Measurements from ENCODE around the gene FMNL1.
A peak's percentile ranks its signal among the peaks of the same experiment; 100 is the strongest.

Gene FMNL1

DNA sequence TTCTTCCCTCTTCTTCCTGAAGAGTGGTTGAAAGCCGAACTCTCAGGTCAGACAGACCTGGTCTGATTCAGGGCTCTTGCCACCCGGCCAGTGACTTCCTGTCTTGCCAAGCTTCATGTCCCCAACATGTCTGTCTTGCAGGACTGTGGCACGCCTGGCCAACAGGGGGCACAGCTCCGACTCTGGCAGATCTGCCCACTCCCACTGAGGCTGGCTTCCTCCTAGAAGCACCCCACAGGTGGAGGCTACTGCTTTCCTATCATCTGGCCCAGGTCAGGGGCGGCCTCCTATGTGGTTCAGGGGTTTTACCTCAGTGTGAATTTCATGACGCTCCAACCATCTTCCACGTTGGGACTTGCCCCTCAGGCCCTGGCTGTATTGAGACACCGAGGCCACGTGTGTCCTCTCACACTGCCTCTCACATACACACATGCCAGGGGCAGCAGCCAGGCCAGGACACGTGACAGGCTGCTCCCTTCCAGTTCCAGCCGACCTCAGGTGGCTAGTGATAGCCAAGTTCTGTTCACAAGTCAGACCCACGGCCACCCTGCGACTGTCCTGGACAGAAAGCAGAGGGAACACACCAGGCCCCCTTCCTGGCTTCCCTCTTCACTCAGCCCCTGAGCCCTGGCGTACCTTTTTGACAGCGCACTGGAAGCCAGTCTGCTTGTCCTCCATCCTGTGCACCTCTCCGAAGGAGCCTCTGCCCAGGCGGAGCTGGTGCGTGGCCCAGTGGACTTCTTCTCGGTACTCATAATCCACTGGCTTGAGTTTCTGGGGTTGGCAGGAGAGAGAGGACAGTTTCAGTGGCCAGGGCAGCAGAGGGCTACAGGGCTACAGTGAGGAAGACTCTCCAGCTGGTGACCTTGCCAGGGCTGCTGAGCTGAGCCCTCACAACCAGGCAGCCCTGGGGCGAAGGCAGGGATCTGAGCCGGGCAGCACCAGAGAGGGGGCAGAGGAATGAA lies 62.8 kb downstream of the FMNL1 start:
- peak; percentile 46 for DNase-seq

DNA sequence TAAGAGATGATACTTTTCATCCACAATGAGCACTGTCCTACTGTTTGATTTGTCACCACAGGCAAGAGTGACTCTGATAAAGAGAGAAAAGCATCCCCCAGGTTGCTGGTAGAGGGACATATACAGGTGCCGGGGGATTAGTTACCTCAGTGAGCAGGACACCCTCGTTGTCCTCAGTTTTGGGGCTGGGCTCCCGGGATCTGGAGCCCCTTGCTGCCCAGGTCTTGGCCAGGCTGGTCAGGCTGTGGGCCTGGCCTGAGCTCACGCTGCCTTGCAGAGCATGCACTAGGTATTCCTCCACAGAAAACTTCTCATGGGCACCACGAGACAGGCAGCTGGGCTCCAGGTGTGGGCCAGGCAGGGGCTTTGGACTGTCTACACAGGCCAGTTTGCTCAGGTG lies 64.6 kb downstream of the FMNL1 start:
- no peak for DNase-seq

DNA sequence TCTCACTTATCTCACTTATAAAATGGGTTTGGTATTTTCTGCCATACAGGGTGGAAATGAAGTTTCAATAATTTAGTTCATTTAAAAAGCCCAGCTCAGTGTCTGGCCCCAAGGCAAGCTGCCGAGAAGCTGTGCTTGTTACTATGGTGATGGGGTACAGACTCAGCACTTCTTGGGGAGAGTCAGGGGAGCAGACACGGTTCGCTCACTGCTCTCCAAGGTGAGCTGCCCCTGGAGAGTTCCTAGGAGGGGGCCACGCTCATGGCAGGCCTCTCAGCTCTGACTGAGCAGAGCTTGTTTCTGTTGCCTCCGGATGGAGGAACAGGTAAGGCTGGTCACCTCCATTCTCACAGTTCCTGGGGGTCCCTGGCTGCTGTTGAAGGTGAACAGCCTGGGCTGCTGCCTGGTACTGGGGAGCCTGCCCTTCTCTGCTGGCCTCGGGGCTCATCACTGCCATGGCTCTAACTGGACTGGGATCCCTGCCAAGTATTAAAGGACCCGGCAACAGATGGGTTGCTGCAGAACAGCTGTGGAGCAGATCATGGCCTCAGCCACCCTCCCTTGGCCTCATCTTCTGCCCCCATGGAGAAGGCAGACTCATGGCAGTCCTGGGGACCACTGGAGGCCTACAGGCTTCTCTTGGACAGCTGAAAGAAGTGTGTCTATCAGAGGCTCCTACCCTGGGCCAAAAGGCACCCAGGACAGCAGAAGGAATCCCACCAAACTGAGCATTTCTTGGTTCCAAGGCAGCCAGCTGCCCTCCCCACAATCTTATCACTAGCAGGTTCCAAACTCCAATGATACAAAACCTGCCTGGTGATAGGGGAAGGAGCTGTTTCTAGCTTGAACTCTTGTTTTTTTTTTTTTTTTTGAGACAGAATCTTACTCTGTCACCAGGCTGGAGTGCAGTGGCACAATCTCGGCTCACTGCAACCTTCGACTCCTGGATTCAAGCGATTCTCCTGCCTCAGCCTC lies 66.1 kb downstream of the FMNL1 start:
- no peak for DNase-seq

DNA sequence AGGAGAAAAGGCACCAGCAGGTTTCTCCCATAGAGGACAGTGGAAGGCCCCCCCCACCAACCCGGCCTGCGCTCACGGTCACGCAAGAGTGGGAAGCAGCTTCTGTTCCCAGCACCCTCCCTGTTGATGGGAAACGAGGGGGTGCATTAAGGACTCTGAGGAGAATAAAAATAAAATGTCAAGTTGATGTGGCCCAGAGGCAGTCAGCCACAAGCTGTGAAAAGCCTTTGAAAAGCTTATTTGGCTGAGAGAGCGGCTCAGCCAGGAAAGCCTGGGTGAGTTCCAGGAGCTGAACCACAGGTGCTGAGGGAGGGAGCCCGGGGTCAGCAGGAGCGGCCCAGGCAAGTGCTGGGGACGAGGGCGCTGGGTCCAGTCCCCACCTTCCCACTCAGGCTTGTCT lies 67.1 kb downstream of the FMNL1 start:
- no peak for DNase-seq

DNA sequence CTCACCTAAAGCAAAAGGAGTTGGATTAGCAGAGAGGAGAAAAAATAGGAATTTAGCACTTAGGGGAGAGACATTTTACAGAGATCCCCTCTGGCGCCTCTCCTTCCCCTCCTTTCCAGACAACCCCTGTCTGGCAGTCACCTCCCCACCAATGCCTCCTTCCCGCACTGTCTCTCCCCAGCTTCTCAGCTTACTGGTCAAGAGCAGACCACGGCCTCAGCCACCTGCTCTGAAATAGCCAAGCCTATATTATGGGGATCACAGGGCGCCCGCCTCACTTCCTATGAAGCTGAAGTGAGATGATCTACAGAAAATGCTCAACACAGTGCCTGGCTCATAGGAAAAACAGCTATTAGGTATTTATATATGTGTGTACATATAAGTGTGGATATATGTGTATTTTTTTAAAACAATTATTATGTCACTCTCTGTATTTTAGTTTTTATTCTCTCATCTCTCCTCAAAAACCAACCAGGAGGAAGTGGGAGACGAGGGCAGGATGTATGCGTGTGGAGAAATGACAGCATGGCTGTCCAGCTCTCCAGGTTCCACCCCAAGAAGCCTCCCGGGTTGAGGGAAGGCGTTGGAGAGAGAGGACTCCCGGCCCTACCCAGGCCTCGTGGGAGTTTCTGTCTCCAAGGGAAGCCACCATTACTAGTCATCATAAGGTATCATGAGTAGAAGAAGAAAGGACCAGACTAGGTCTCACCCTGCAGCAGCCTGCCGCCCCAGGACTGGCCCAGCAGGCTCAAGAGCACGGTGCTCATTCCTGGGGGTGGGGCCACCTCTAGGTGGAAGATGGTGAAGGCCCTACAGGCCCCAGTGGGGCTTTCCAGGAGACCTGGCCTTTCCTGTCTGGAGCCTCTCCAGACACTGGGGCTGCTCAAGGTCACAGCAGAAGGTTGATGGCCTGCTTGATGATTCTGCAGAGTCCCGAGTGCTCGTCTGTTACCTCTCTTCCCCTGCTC lies 67.9 kb downstream of the FMNL1 start:
- DNase-seq: no peak

DNA sequence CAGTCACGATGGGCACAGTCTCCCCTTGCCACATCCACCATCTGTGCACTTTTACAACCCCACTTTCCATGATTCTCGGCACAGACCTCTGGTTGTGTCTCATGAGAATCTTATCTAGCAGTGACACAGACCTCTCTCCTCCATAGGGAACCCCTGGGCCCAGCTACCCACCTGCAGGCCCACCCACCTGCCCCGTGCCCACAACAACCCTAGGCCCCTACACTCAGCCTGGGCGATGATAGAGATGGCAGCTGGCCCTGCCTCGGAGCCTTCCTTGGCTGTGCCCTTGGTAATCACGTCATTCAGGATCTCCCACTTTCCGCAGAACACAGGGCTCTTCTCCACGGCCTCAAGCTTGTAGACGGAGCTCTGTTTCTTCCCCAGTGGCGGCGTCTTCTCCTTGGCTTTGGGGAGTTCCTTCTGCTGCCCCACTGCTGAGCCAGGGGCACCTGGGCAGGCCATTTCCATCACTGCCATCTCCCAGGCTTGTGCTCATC lies 68.6 kb downstream of the FMNL1 start:
- no peak for DNase-seq

DNA sequence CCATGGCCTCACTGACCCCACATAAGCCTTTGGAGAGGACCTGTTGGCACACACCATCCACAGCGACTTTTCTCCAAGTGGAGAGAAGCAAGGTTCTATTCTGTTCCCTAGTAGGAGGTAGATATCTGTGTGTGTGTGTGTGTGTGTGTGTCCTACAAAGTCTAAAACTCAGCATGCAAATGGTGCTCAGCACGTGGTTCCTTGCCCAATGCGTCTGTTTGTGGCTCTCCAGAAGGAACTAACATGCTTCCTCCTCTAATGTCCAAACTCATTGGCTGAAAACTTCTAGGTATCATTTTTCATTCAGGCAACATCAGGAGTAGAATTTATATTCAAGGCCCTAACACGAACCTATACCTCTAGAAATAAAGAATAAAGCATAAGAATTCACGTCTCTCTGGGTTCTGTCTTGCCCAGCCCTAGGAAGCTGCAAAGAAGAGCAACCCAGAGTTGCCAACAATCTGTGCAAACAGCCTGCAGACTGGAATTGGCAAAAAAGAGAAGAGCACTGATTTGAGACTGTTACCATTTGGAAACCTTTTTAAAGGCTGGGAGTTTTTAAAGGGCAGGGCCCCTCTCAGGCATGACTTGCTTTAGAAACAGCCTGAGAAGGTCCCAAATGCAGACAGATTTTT lies 69.6 kb downstream of the FMNL1 start:
- DNase-seq: no peak

DNA sequence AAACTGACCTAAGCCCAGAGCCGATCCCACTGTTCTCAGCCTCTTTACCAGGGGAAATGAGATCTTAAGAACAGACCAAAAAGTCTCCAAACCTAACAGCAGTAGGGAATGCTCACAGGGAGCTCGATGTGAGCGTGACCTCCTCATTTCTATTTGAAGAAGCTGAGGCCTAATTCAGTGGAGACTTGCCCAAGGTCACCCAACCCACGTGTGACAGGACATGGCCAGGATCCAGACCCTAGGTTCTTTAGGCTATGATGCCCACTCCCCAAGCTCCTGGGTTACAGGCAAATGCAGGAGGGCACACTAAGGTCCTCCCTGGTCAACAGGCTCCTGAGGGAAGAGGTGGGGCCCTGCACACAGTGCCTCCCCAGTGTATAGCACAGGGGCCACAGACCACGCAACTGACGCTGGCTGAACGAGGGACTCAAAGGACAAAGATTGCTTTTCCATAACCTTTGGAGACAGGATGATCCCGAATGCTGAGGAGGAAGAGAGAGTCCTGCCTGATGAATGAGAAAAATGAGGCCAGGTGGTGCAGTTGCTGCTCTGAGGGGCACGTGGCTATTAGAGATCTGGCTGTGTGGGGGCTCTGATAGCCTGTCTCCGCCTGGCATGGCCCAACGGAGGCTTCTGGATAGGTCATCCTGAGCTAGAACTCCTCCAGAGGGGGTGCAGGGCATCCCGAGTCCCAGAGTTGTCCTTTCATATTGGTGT lies 71.2 kb downstream of the FMNL1 start:
- no peak for DNase-seq

DNA sequence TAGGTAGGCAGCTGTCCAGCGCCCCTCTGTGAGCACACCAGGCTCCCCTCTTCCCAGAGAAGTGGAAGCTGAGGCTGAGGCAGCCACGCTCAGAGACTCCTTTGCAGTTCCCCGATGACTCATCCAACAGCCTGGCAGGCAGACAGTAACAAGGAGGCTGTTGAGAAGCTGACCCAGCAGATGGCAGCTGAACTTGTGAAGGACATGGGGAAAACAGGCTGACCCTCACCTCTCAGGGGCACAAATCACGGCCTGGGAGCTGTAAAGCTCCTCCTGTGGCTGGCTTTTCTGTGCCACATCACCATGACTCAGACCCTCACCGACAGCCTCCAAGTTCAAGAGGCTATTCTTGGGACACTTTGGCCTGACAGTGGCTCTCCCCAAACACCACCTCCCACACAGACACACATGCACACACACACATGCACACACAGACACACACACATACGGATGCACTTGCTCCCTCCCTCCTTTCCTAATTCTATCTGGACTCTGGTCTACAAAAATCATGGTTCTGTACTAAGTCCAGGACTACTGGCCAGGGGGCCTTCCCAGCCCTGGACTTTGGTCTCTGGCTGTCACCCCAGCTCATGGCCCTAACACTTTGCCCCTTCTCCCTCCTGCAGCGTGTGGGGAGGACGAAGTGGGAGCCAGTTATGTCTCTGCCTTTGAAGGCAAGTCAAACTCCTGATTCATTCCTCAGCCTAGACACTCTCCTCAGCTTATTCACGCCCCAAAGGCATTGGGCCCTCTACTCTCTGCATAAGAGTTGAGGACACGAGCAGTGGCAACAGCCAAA lies 71.9 kb downstream of the FMNL1 start:
- no peak for DNase-seq

DNA sequence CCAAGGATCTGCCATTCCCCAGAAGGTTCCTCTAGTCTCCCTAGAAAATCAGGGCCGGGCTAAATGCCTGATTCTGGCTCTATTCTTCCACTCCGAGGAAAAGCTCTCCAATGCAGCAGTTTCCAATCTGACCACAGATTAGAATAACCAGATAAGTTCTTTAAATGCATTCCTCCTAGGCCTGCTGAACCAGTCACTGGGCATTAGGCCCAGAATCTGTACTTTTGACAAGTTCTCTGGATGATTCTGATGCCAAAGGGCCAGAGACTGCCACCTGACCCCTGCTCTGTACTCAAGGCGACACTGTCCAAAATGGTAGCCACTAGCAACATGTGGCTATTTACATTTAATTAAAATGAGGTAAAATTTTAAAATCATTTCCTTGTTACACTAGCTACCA lies 72.8 kb downstream of the FMNL1 start:
- DNase-seq: no peak

DNA sequence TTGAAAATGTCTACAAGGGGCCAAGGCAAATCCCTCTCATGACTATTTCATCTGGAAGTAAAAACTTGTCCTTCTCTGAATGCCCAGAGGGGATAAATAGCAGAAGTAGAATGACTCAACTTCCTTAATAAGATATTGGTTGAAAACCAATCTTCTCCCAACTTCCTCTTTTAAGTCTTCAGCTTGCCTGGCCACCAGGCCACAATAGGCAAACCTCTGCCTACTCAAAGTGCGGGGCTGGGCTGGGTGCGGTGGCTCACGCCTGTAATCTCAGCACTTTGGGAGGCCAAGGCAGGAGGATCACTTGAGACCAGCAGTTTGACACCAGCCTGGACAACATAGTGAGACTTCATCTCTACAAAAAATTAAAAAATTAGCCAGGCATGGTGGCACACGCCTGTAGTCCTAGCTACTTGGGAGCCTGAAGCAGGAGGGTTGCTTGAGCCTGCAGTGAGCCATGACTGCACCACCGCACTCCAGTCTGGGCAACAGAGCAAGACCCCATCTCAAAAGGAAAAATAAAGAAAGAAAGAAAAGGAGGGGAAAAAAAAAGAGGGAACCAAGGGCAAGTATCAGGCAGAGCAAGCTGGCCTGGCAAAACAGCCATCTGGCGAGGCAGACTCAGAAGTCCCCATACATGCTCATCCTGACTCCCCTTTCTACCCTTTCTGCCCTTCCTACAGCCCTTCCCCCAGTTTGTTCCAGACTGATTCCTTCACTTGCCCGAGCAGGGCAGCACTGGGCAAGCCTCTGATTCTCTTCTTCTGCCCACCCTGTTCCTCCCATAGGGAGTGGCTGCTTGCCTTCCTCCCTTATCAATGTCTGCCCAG lies 74.5 kb downstream of the FMNL1 start:
- DNase-seq: no peak

DNA sequence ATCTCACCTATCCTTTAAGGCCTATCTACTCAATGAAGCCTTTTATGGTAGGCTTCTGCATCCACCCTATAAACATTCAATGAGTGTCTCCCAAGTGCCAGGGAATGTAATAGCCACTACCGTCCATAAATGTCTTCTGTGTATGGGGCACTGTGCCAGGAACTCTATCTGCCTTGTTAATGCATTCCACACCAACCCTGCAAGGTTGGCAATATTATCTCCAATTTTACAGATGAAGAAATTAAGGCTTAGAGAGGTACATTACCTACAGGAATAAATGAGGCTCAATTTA lies 75.1 kb downstream of the FMNL1 start:
- no peak for DNase-seq

Measured in CD4-positive, alpha-beta T cell treated with Interleukin-12 subunit alpha and Interleukin-12 subunit beta, for 1 hour (primary cell).